ENCODE measurements around the gene DNPH1. TPM values are rescaled to one million over a fixed set of nuclear protein-coding genes. Genes with fewer than 3 reads are reported as not detected.

Gene DNPH1
- total RNA-seq, 1 donor, result 32.9 TPM

DNA sequence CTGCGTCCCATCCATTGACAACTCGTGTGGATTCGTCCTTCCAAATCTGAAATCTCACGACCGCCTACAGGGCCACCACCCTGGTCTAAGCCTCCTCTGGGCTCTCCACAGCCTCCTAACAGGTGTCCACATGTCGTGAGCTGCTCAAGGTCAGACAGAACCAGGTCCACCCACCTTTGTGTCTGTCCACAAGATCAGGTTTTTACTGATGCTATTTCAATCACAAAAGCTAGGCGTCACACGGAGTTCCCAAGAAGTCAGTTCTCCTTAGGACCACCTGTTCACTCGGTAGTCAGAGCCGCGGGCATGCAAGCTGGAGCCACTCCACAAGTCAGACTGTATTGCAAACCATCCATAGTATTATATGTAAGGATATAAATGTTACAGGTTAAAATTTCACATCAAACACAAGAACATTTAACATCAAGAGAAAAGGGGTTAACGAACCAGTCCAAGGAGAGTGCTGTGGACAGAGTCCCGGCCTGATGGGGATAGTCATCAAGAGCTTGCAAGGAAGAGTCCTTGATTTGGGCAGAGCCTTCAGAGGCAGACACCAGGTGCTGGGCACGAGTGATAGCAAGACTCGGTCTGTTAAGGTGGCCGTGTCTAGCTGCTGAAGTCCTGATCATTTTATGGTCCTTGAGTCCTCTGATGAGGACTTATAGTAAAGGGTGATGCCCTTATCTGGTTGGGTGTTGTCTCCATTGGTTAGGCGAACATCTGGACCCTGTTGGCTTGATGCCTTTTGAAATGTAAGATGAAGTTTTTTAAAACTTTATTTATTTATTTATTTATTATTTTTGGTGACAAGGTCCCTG is 731 bp upstream of the DNPH1 start:
- no peak for DNase-seq (ENCODE audit: insufficient read length, low spot score, missing footprints)
- Histone ChIP-seq H3K4me3 (ENCODE audit: insufficient read depth, low read length) (peak overlapping the region; percentile 78), H3K36me3 (ENCODE audit: insufficient read depth, low read length) (no peaks in the 10 kb centered on the region), H3K27ac (ENCODE audit: low read depth, low read length) (no peak overlapping the region), H4K20me1 (ENCODE audit: insufficient read depth, low read length) (no peaks in the 10 kb centered on the region), H2AFZ (ENCODE audit: low read length) (peak overlapping the region; percentile 93), H3K27me3 (ENCODE audit: insufficient read depth, low read length) (peaks cover 19% of the 10 kb centered on the region), H3K4me1 (ENCODE audit: insufficient read depth, low read length) (no peaks in the 10 kb centered on the region), H3K79me2 (ENCODE audit: insufficient read depth, low read length) (no peaks in the 10 kb centered on the region), H3K4me2 (ENCODE audit: insufficient read depth, low read length) (peak overlapping the region; percentile 92), H3K9me3 (ENCODE audit: low read depth, low read length) (no peaks in the 10 kb centered on the region)
- TF ChIP-seq, protein P1, sequence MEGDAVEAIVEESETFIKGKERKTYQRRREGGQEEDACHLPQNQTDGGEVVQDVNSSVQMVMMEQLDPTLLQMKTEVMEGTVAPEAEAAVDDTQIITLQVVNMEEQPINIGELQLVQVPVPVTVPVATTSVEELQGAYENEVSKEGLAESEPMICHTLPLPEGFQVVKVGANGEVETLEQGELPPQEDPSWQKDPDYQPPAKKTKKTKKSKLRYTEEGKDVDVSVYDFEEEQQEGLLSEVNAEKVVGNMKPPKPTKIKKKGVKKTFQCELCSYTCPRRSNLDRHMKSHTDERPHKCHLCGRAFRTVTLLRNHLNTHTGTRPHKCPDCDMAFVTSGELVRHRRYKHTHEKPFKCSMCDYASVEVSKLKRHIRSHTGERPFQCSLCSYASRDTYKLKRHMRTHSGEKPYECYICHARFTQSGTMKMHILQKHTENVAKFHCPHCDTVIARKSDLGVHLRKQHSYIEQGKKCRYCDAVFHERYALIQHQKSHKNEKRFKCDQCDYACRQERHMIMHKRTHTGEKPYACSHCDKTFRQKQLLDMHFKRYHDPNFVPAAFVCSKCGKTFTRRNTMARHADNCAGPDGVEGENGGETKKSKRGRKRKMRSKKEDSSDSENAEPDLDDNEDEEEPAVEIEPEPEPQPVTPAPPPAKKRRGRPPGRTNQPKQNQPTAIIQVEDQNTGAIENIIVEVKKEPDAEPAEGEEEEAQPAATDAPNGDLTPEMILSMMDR (IDR thresholded peaks at IDR 0.05; ENCODE audit: extremely low read depth, low read depth, low read length), result no peak

DNA sequence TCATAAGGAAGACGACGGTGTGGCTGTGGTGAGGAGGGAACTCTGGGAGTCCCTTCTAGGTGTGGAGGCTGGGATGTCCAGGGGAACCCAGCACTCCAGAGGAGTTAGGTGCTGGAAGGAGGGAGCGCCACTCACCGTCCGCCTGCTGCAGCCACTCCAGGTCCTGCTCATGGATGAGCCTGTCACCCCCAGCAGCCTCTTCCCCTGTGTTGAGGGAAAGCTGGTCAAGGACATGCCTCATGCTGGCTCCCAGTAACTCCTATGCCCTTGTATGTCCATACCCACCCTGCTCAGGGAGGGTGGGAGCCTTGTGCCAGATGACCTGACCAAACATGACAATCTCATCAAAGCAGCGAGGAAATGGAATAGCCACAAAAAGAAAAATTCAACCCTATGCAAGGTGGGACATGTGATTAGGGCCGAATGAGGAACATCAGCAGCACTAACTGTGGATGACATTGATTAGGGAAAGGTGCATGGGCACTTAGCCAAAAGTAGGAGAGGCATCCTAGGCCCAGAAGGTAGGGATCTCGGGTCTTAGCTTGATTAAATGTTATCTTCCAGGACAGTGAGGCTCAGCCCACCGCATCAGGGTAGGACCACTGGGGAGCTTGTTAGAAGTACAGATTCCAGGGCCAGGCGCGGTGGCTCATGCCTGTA is 3.0 kb downstream of the DNPH1 start:
- no peak overlapping the region for H2AFZ ChIP-seq (ENCODE audit: low read length)

DNA sequence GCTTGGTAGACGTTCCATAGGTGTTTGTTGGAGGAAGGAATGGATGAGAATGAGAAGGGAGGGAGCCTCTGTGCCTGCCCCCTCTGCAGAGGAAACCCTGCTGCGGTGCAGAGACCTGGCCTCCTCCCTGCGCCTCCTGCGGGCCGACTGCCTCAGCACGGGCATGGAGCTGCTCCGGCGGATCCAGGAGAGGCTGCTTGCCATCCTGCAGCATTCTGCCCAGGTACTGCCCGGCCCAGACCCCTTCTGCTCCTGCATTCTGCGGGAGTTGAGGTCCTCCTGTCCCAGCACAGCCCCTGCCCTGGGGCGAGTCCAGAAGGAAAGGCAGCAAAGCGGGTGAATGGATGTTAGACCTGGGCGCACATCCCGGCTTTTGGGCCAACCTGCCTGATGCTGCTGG is 6.1 kb downstream of the DNPH1 start:
- TF ChIP-seq, protein P1 (IDR thresholded peaks at IDR 0.05; ENCODE audit: extremely low read depth, low read depth, low read length), result no peak
- Histone ChIP-seq H3K27me3 (ENCODE audit: insufficient read depth, low read length) (no peaks in the 10 kb centered on the region), H3K4me2 (ENCODE audit: insufficient read depth, low read length) (no peak overlapping the region), H3K27ac (ENCODE audit: low read depth, low read length) (no peak overlapping the region), H3K36me3 (ENCODE audit: insufficient read depth, low read length) (peaks cover 12% of the 10 kb centered on the region), H3K4me3 (ENCODE audit: insufficient read depth, low read length) (no peak overlapping the region), H3K9me3 (ENCODE audit: low read depth, low read length) (no peaks in the 10 kb centered on the region), H3K79me2 (ENCODE audit: insufficient read depth, low read length) (no peaks in the 10 kb centered on the region), H3K4me1 (ENCODE audit: insufficient read depth, low read length) (no peaks in the 10 kb centered on the region), H2AFZ (ENCODE audit: low read length) (no peak overlapping the region), H4K20me1 (ENCODE audit: insufficient read depth, low read length) (no peaks in the 10 kb centered on the region)
- DNase-seq (ENCODE audit: insufficient read length, low spot score, missing footprints), result peak; percentile 11

More for the DNA sequence above, 3.0 kb downstream of the DNPH1 start:
- Histone ChIP-seq H3K27ac (ENCODE audit: low read depth, low read length) (no peak overlapping the region), H3K36me3 (ENCODE audit: insufficient read depth, low read length) (peaks cover 7% of the 10 kb centered on the region), H3K27me3 (ENCODE audit: insufficient read depth, low read length) (peaks cover 7% of the 10 kb centered on the region), H3K4me1 (ENCODE audit: insufficient read depth, low read length) (no peaks in the 10 kb centered on the region), H3K4me3 (ENCODE audit: insufficient read depth, low read length) (no peak overlapping the region), H3K79me2 (ENCODE audit: insufficient read depth, low read length) (no peaks in the 10 kb centered on the region), H3K9me3 (ENCODE audit: low read depth, low read length) (no peaks in the 10 kb centered on the region), H4K20me1 (ENCODE audit: insufficient read depth, low read length) (no peaks in the 10 kb centered on the region), H3K4me2 (ENCODE audit: insufficient read depth, low read length) (no peak overlapping the region)
- TF ChIP-seq, protein P1 (IDR thresholded peaks at IDR 0.05; ENCODE audit: extremely low read depth, low read depth, low read length), result no peak
- DNase-seq (ENCODE audit: insufficient read length, low spot score, missing footprints), result peak; percentile 41

DNA sequence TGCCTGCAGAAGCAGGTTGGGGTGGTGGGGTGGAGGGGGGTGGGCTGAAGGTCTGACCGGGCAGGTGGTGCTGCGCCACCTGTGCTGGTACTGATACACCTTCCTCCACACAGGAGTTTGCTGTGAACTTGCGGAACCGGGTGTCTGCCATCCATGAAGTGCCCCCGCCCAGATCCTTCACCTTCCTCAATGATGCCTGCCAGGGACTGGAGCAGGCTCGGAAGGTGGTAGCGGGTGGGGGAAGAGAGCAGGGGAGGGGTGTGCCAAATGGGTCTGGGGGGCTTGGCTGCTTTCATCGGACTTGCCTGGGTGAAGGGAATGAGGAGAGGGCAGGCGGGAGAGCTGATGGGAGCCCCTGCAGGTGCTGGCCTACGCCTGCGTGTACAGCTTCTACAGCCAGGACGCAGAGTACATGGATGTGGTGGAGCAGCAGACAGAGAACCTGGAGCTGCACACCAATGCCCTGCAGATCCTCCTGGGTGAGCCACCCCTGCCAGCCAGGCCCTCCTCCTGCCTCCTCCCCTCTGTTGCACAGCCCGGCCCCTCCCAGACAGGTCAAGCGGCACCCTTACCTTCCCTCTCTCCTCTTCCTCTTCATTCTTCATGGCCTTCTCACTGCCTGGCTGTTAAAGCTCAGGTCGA is 6.7 kb downstream of the DNPH1 start:
- H3K27ac ChIP-seq (ENCODE audit: low read depth, low read length), result no peak overlapping the region
- no peak overlapping the region for H3K4me3 ChIP-seq (ENCODE audit: insufficient read depth, low read length)
- no peak overlapping the region for H3K4me2 ChIP-seq (ENCODE audit: insufficient read depth, low read length)
- TF ChIP-seq, protein P1 (IDR thresholded peaks at IDR 0.05; ENCODE audit: extremely low read depth, low read depth, low read length), result no peak
- H3K36me3 ChIP-seq (ENCODE audit: insufficient read depth, low read length), result peaks cover 12% of the 10 kb centered on the region
- H2AFZ ChIP-seq (ENCODE audit: low read length), result no peak overlapping the region
- H3K4me1 ChIP-seq (ENCODE audit: insufficient read depth, low read length), result no peaks in the 10 kb centered on the region
- no peaks in the 10 kb centered on the region for H3K79me2 ChIP-seq (ENCODE audit: insufficient read depth, low read length)
- DNase-seq (ENCODE audit: insufficient read length, low spot score, missing footprints), result peak; percentile 74
- H4K20me1 ChIP-seq (ENCODE audit: insufficient read depth, low read length), result no peaks in the 10 kb centered on the region
- H3K27me3 ChIP-seq (ENCODE audit: insufficient read depth, low read length), result no peaks in the 10 kb centered on the region
- no peaks in the 10 kb centered on the region for H3K9me3 ChIP-seq (ENCODE audit: low read depth, low read length)
